Gastroesophageal sphincter (tissue), 3 donors: ENCODE results near the gene SDF2L1.

ENCODE experiments used
- EP300 ChIP-seq: sonication (generic); formaldehyde crosslinking; IDR thresholded peaks from one replicate; pipeline ENCODE4 v1.6.1; 2017; ENCODE audit warnings: antibody characterized with exemption, mild to moderate bottlenecking
- TF ChIP-seq, protein P1 (sequence below), 4 experiments: fragments of 200-600 bp in 2 of 4; fragments of 450-650 bp in 2 of 4; sonication (generic) in 1 of 4; IDR thresholded peaks; one replicate each; pipeline ENCODE4 v1.5.1; 2017 to 2019; ENCODE audit warnings: antibody characterized with exemption in 4 of 4, mild to moderate bottlenecking in 2 of 4, moderate library complexity in 2 of 4

DNA sequence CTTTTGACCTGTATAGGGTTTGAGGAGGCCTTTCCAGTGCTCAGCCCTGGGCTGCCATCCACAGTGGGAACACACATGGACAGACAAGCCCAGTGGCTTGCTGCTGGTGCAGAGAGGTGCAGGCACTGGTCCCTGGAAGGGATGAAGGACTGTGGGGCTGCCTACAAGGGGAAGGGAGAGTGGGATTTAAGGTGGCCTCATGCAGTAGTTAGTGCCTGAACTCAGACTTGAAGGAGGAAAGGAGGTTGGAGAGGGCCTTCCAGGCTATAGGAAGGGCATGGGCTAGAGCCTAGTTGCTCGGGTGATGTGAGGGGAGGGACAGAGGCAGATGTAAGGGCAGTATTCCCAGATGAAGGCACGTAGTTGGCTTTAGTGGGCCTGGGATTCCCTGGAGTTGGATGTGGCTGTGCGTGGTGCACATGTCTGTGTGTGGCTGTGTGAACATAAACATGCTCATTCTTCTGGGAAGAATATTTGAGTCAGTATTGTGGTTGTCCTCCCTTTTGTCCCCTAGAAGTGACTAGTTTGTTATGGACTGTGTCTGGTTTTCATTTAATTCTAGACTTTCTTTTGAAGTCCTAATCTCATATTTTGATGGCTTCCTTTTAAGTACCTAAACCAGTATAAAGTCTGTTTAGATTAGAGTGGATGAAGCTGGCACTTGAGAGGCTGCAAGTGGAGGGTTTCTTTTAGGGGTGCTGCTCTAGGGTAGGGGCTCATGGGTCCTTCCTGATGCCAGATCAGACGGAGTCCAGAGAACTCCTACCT, 30.7 kb upstream of the SDF2L1 start:
- TF ChIP-seq, protein P1, sequence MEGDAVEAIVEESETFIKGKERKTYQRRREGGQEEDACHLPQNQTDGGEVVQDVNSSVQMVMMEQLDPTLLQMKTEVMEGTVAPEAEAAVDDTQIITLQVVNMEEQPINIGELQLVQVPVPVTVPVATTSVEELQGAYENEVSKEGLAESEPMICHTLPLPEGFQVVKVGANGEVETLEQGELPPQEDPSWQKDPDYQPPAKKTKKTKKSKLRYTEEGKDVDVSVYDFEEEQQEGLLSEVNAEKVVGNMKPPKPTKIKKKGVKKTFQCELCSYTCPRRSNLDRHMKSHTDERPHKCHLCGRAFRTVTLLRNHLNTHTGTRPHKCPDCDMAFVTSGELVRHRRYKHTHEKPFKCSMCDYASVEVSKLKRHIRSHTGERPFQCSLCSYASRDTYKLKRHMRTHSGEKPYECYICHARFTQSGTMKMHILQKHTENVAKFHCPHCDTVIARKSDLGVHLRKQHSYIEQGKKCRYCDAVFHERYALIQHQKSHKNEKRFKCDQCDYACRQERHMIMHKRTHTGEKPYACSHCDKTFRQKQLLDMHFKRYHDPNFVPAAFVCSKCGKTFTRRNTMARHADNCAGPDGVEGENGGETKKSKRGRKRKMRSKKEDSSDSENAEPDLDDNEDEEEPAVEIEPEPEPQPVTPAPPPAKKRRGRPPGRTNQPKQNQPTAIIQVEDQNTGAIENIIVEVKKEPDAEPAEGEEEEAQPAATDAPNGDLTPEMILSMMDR (IDR thresholded peaks at IDR 0.05) = no peak
- no peak for TF ChIP-seq EP300
